GM12891 (cell line): Measurements from ENCODE around the gene DDI2.

Experiments
- POLR2A ChIP-seq: IDR thresholded peaks from 2 replicates; pipeline ENCODE4 v1.6.1; 2011; ENCODE audit warnings: low read depth, low read length, control low read depth
- POLR2AphosphoS5 ChIP-seq: IDR thresholded peaks from 2 replicates; pipeline ENCODE4 v1.6.1; 2011; ENCODE audit warnings: low read depth, low read length, control low read depth
- POU2F2 ChIP-seq: IDR thresholded peaks from 2 replicates; pipeline ENCODE4 v1.6.1; 2011; ENCODE audit warnings: low read depth, mild to moderate bottlenecking, control low read depth, low read length, moderate library complexity

GRCh38 chr1:15683345-15684039, 66.2 kb downstream of the DDI2 start:
- no peak for TF ChIP-seq POLR2AphosphoS5
- no peak for TF ChIP-seq POLR2A
- TF ChIP-seq POU2F2 = no peak
